Osteocyte (in vitro differentiated cells): ENCODE measurements around the gene CADM1. TPM values are rescaled to one million over a fixed set of nuclear protein-coding genes. Genes with fewer than 3 reads are reported as not detected.

Experiments
- DNase-seq: peaks from one replicate; pipeline ENCODE4 v3.0.0; 2021; ENCODE audit warnings: mixed read lengths; ENCODE audit not compliant: unreplicated experiment; ENCODE audit errors: extremely low spot score
- H3K27ac Mint-ChIP-seq: one replicate; pipeline ENCODE4 v1.8.0; 2021; ENCODE audit warnings: mild to moderate bottlenecking, mixed read lengths; ENCODE audit not compliant: unreplicated experiment
- H3K27me3 Mint-ChIP-seq: one replicate; pipeline ENCODE4 v1.8.0; 2021; ENCODE audit warnings: mixed read lengths; ENCODE audit not compliant: unreplicated experiment
- H3K36me3 Mint-ChIP-seq: one replicate; pipeline ENCODE4 v1.8.0; 2021; ENCODE audit warnings: mixed read lengths; ENCODE audit not compliant: unreplicated experiment
- H3K4me1 Mint-ChIP-seq: one replicate; pipeline ENCODE4 v1.8.0; 2021; ENCODE audit warnings: mixed read lengths; ENCODE audit not compliant: unreplicated experiment
- H3K4me3 Mint-ChIP-seq: one replicate; pipeline ENCODE4 v1.8.0; 2021; ENCODE audit warnings: mild to moderate bottlenecking, moderate library complexity, mixed read lengths; ENCODE audit not compliant: unreplicated experiment
- H3K9me3 Mint-ChIP-seq: one replicate; pipeline ENCODE4 v1.8.0; 2021; ENCODE audit warnings: mixed read lengths; ENCODE audit not compliant: unreplicated experiment
- total RNA-seq: library from RNA; stranded (reverse); gene quantifications from 2 replicates; pipeline ENCODE4 v1.2.1, GENCODE V29; 2021
- TF ChIP-seq, protein P1 (sequence below): fragments of 200-600 bp; sonication (generic); IDR thresholded peaks from 2 replicates; pipeline ENCODE4 v1.5.0; 2021; ENCODE audit warnings: antibody characterized with exemption, mild to moderate bottlenecking, moderate library complexity

CADM1 gene
- total RNA-seq, 1 donor from 2014 or later = 24.2 TPM

- Mint-ChIP-seq H3K27me3 (peaks cover 56% of the 10 kb centered on the region), H3K36me3 (no peaks in the 10 kb centered on the region), H3K4me3 (no peak overlapping the region), H3K9me3 (no peaks in the 10 kb centered on the region), H3K27ac (no peak overlapping the region), H3K4me1 (peaks cover 4% of the 10 kb centered on the region)
- no peak for DNase-seq
- TF ChIP-seq, protein P1, sequence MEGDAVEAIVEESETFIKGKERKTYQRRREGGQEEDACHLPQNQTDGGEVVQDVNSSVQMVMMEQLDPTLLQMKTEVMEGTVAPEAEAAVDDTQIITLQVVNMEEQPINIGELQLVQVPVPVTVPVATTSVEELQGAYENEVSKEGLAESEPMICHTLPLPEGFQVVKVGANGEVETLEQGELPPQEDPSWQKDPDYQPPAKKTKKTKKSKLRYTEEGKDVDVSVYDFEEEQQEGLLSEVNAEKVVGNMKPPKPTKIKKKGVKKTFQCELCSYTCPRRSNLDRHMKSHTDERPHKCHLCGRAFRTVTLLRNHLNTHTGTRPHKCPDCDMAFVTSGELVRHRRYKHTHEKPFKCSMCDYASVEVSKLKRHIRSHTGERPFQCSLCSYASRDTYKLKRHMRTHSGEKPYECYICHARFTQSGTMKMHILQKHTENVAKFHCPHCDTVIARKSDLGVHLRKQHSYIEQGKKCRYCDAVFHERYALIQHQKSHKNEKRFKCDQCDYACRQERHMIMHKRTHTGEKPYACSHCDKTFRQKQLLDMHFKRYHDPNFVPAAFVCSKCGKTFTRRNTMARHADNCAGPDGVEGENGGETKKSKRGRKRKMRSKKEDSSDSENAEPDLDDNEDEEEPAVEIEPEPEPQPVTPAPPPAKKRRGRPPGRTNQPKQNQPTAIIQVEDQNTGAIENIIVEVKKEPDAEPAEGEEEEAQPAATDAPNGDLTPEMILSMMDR = no peak
Measured at GRCh38 chr11:115162919-115163318, 341.3 kb downstream of the CADM1 start.

DNA sequence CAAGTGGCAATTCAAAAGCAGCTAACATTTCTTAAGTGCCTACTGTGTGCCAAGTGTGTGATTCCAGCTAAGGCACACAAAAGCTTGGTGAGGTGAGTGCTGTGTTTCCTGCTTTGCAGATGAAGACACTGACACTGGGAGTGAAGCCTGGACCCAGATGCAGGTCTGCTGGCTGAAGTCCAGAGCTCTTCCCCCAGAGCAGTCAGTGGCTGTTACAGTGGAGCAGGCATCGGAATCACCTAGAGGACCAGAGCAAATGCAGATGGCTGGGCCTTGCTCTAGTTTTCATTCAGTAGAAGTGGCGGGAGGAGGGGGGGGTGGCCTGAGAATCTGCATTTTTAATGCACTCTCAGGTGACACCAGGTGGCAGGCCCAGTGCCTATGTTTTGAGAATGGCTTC lies 342.3 kb downstream of the CADM1 start:
- H3K36me3 Mint-ChIP-seq = no peaks in the 10 kb centered on the region
- no peaks in the 10 kb centered on the region for H3K9me3 Mint-ChIP-seq
- no peak for DNase-seq
- TF ChIP-seq, protein P1 = no peak
- H3K27me3 Mint-ChIP-seq = peaks cover 54% of the 10 kb centered on the region
- H3K27ac Mint-ChIP-seq = no peak overlapping the region
- no peak overlapping the region for H3K4me3 Mint-ChIP-seq
- peaks cover 4% of the 10 kb centered on the region for H3K4me1 Mint-ChIP-seq

DNA sequence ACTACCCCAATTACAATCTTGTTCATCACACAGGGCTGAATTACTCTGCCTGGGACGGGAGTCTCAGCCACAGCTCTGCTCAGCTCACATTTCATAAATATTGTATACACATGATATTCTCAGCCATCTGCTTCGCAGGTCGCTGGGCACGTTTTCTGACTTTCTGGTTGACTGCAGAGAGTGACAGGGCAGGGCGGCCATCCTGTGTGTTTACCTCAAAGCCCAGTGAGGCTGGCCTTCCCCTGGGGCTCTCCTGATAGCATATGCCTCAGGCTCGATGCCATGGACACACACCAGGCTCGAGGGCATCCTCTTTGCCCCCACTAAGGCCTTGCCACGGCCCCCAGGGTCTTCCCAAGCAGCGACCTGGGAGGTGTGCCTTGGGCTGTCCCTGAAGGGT lies 345.0 kb downstream of the CADM1 start:
- H3K27ac Mint-ChIP-seq = no peak overlapping the region
- peaks cover 38% of the 10 kb centered on the region for H3K27me3 Mint-ChIP-seq
- TF ChIP-seq, protein P1 = no peak
- H3K9me3 Mint-ChIP-seq = no peaks in the 10 kb centered on the region
- H3K4me1 Mint-ChIP-seq = no peaks in the 10 kb centered on the region
- no peaks in the 10 kb centered on the region for H3K36me3 Mint-ChIP-seq
- DNase-seq = no peak
- no peak overlapping the region for H3K4me3 Mint-ChIP-seq

GRCh38 chr11:115158053-115158452 lies 346.2 kb downstream of the CADM1 start:
- DNase-seq = no peak
- no peak overlapping the region for H3K27ac Mint-ChIP-seq
- no peak overlapping the region for H3K4me3 Mint-ChIP-seq
- no peaks in the 10 kb centered on the region for H3K36me3 Mint-ChIP-seq
- H3K9me3 Mint-ChIP-seq = no peaks in the 10 kb centered on the region
- peaks cover 28% of the 10 kb centered on the region for H3K27me3 Mint-ChIP-seq
- TF ChIP-seq, protein P1 = no peak
- H3K4me1 Mint-ChIP-seq = no peaks in the 10 kb centered on the region

DNA sequence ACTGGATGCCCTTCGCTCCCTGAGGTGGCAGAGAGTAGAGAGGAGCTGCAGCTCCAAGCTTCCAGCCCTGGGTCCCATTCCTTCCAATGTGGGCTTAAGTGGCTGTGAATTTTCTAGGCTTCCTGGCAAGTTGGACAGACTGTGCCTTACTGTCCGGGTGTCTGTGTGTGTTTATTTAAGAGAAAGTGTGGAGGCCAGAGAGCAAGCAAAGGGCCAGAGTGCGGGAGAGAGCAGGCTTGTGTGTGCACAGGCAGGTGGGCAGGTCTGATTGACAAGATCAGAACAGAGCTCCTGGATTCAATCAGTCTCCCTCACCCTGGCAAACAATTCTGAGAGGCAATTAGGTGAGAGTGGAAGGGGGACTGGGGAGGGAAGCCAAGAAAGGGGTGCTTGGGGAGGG lies 347.0 kb downstream of the CADM1 start:
- Mint-ChIP-seq H3K4me3 (no peak overlapping the region), H3K27me3 (peaks cover 23% of the 10 kb centered on the region)
- TF ChIP-seq, protein P1 = no peak

More for the DNA sequence above, 347.0 kb downstream of the CADM1 start:
- Mint-ChIP-seq H3K9me3 (no peaks in the 10 kb centered on the region), H3K27ac (no peak overlapping the region), H3K4me1 (no peaks in the 10 kb centered on the region), H3K36me3 (no peaks in the 10 kb centered on the region)
- no peak for DNase-seq
